ENCODE measurements around the gene MYL6. TPM values are rescaled to one million over a fixed set of nuclear protein-coding genes. Genes with fewer than 3 reads are reported as not detected.

MYL6 gene
- total and polyA plus RNA-seq, 9 of the 15 experiments (the other 6 are each of a cell fraction or from before 2014, with no cell fraction given) = 557 to 1,664 (median 958) TPM

GRCh38 chr12:56151672-56152131 is 6.5 kb upstream of the MYL6 start (continued):
- TF ChIP-seq IRF9 (tag; IDR thresholded peaks at IDR 0.05) (no peak), ZNF175 (CRISPR knock-in tag; IDR thresholded peaks at IDR 0.05; ENCODE audit: low read depth) (0 out of 2 replicates have a peak, but pooled peaks have one; percentile 36), HOXB6 (CRISPR knock-in tag; IDR thresholded peaks at IDR 0.05; ENCODE audit: borderline replicate concordance) (no peak), ZNF318 (IDR thresholded peaks at IDR 0.05; ENCODE audit: borderline replicate concordance in 1 of 2, low read depth in 1 of 2) (no peak), RBFOX2 (IDR thresholded peaks at IDR 0.05; ENCODE audit: low read depth, low read length) (no peak), PTBP1 (IDR thresholded peaks at IDR 0.05; ENCODE audit: low read depth, low read length) (no peak), SNIP1 (IDR thresholded peaks at IDR 0.05; ENCODE audit: low read depth) (peak; percentile 2; the same call in 1 of the 2 replicates), ZFP36 (IDR thresholded peaks at IDR 0.05; ENCODE audit: low read depth, low read length, partially characterized antibody) (no peak), RAD21 (CRISPR knock-in tag; conservative IDR thresholded peaks at IDR 0.05 in 1 of 2, IDR thresholded peaks at IDR 0.05 in 1 of 2) (0 out of 4 replicates have a peak, but pooled peaks of 1 of the 2 experiments have one; percentile 8)
- TF ChIP-seq, protein P1, sequence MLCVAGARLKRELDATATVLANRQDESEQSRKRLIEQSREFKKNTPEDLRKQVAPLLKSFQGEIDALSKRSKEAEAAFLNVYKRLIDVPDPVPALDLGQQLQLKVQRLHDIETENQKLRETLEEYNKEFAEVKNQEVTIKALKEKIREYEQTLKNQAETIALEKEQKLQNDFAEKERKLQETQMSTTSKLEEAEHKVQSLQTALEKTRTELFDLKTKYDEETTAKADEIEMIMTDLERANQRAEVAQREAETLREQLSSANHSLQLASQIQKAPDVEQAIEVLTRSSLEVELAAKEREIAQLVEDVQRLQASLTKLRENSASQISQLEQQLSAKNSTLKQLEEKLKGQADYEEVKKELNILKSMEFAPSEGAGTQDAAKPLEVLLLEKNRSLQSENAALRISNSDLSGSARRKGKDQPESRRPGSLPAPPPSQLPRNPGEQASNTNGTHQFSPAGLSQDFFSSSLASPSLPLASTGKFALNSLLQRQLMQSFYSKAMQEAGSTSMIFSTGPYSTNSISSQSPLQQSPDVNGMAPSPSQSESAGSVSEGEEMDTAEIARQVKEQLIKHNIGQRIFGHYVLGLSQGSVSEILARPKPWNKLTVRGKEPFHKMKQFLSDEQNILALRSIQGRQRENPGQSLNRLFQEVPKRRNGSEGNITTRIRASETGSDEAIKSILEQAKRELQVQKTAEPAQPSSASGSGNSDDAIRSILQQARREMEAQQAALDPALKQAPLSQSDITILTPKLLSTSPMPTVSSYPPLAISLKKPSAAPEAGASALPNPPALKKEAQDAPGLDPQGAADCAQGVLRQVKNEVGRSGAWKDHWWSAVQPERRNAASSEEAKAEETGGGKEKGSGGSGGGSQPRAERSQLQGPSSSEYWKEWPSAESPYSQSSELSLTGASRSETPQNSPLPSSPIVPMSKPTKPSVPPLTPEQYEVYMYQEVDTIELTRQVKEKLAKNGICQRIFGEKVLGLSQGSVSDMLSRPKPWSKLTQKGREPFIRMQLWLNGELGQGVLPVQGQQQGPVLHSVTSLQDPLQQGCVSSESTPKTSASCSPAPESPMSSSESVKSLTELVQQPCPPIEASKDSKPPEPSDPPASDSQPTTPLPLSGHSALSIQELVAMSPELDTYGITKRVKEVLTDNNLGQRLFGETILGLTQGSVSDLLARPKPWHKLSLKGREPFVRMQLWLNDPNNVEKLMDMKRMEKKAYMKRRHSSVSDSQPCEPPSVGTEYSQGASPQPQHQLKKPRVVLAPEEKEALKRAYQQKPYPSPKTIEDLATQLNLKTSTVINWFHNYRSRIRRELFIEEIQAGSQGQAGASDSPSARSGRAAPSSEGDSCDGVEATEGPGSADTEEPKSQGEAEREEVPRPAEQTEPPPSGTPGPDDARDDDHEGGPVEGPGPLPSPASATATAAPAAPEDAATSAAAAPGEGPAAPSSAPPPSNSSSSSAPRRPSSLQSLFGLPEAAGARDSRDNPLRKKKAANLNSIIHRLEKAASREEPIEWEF (CRISPR knock-in tag; IDR thresholded peaks at IDR 0.05) = no peak
- TF ChIP-seq, protein P2, sequence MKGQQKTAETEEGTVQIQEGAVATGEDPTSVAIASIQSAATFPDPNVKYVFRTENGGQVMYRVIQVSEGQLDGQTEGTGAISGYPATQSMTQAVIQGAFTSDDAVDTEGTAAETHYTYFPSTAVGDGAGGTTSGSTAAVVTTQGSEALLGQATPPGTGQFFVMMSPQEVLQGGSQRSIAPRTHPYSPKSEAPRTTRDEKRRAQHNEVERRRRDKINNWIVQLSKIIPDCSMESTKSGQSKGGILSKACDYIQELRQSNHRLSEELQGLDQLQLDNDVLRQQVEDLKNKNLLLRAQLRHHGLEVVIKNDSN (CRISPR knock-in tag; IDR thresholded peaks at IDR 0.05) = peak; percentile 41; the same call in 1 of the 2 replicates

All from K562 (cell line).